Measurements from ENCODE around the gene GATAD2B.

- TF ChIP-seq CTCF (IDR thresholded peaks at IDR 0.05) (peak in 5 of 6 experiments; percentile 3 to 30 (median 12)), POLR2A (IDR thresholded peaks at IDR 0.05) (no peak)
Measured at GRCh38 chr1:153771841-153772593, 150.8 kb downstream of the GATAD2B start.

Measured in esophagus squamous epithelium (tissue), 4 donors.